RKO (cell line): Measurements from ENCODE around the gene SP3.

Experiments used
- DNase-seq: peaks from one replicate; pipeline ENCODE4 v3.0.0-alpha.2; 2016; ENCODE audit warnings: low spot score

Gene SP3

DNA sequence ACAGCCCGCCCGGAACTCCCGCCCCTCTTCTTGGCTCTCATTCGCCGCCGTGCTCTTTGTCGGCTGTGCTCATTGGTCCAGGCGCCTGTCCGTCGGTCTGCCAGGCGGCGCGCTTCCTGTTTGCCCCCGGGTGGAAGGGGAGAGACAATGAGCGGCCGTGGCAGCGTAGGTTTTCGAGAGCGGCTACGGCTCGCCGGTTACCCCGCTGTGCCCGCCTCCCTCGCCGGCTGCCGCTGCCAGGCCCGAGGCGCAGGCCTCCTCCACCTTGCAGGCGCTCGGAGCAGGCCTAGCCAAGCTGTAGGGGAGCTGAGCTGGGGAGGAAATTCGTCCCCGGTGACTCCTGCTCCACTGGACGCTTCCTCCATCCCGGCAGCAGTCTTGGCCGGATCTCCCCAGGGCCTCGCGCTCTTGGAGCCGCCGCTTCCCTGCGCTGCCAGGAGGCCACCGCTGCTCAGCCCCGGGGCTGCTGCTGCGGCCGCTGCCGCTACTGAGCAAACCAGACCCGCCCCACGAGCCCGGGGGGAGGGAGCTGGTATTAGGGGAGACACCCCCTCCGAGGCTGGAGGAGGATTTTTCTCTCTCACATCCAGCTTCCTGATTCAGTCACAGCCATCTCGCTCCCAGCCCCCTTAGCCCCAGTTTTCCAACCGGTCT lies at the start of gene SP3:
TSS of gene SP3 (minus strand) at position 2 of the 654 bp plus-strand sequence. CDS start 202 bp downstream, outside the sequence.
- DNase-seq: peak; percentile 95

DNA sequence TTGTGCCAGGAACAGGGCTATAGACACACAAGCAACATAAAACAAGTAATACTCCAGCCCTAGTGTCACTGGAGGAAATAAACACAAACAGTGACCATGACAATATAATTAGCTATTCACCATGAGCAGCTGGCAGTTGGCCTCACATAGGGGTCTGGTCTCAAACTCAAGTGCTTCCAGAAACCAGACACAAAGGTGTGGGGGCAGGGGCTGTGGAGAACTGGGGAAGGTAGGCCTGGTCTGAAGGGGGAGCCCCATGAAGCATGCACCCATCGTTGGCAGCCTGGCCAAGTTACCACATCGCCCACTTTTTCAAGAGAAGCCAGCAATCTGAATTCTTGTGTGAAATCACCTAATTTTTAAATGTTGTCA lies 49.5 kb upstream of the SP3 start:
- no peak for DNase-seq

DNA sequence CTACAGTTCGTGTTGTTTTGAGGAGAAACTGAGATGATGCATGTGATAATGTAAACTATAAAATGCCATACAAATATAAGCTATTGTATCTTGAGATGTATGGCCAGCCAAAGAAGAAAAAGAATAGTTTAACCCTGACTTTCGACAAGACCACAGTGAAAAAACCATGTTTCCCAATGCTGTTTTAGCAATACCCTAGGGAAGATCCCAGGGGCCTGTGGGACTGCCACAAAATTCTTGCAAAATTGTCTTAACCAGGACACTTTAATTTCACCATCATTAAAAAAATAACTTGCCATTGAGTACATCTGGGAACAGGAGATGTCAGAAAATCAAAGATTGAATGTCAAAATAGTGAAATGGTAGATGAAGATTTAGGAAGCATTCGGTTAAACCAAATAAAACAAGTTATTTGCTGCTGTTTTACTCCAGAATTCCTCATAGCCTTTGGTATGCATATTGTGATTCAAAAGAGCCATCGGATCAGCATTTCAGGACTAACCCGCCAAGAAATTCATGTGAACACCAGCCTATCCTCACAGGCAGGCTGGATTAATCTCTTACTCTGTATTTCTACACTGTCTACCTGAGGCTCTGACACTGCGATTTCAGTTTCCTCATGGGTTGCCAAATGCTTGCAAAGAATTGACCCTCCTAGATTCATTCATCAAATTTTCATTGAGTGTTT lies 49.0 kb upstream of the SP3 start:
- no peak for DNase-seq

- DNase-seq: no peak
Observed at GRCh38 chr2:174013315-174013751, 48.2 kb upstream of the SP3 start.

DNA sequence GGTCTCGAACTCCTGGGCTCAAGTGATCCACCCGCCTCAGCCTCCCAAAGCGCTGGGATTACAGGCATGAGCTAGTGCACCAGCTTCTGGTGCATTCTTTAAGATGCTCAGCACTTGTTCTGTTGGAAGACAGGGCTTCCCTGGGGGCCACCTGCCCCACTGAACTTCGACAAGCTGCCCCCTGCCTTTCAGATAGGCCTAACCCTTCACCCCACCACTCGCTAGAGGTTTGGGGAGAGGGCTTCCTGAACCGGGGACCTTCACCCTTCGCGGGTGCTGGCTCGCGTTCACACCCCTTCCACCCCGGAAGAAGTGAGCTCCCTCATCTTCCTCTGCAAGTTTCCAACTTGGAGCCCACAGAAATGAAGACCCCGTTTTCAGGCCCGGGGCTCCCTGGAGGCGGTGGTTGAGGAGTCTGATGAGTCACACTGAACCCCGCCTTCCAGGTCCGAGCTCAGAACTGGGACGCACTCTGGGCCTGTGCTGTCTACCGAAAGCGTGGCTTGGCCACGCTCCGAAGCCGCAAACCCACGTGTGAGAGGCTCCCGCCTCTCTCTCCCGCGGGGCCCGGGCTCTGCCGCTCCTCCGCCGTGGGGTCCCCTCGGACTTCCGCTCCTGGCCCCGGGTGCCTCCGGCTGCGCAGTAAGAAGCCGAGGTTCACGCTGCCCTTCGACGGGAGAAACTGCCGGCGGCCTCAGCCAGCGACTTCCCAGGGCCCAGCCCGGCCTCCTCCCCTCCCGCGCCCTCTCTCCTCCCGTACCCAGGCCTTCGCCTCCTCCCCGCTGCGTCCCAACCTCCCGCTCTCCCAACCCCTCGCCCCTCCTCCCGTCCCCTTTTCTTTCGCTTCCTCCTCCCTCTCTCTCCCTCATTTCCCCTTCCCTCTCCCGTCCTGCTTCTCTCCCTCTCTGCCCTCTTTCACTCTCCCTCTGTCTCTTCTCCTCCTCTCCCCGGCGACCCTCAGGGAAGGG lies 47.5 kb upstream of the SP3 start:
- DNase-seq: no peak

- DNase-seq: no peak
Observed at GRCh38 chr2:174011796-174012195, 46.6 kb upstream of the SP3 start.

GRCh38 chr2:174011173-174011572 lies 46.0 kb upstream of the SP3 start:
- DNase-seq: no peak

GRCh38 chr2:174009488-174010223 lies 44.5 kb upstream of the SP3 start:
- DNase-seq: no peak

DNA sequence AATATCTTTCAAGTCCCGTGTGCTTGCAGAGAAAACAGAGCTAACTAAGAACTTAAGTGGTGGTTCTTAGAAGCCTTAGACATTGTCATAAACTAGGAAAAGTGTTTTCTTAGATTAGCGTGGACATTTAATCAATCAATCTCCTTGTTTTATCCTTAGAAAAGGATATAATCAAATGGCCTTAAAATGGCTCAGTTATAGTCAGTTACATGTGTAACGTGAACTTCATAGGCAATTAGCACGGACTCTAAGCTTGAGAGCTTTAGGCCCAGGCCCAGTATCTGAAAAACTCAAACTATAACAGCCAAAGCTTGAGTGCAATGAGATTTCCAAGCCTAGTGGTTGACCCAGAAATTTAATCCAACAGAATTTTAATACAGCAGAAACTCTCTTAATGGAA lies 43.5 kb upstream of the SP3 start:
- no peak for DNase-seq

DNA sequence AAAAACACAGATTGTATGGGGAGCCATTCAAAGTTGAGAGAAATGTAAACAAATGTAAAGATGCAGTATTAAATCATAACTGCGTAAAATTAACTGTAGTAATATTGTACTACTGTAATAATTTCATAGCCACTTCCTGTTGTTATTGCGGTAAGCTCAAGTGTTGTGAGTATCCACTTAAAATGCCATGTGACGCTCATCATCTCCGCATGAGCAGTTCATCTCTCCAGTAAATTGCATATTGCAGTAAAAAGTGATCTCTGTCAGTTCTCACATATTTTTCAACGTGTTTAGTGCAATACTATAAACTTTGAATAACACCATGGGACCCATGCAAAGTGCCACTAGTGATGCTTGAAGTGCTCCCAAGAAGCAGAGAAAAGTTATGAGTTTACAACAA lies 41.8 kb upstream of the SP3 start:
- no peak for DNase-seq

DNA sequence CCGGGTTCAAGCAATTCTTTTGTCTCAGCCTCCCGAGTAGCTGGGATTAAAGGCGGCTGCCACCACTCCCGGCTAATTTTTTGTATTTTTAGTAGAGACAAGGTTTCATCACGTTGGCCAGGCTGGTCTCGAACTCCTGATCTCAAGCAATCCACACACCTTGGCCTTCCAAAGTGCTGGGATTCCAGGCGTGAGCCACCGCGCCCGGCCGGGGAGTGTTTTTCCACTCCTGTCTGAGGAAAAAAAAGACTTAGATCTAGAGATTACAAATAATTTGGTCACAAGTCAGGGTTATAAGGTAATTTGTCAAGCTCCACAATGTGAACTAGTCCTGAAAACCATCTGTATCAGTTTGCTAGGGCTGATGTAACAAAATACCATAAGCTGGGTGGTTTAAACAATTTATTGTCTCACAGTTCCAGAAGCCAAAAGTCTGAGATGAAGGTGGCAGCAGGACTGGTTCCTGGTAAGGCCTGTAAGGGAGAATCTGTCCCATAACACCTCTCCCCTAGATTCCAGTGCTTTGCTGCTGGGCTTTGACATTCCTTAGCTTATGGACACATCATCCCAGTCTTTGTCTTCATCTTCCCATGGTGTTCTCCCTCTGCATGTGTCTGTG lies 40.7 kb upstream of the SP3 start:
- DNase-seq: no peak

- DNase-seq: peak; percentile 59
Observed at GRCh38 chr2:174004905-174005605, 39.9 kb upstream of the SP3 start.

- DNase-seq: no peak
Observed at GRCh38 chr2:174003720-174004695, 38.8 kb upstream of the SP3 start.

- DNase-seq: no peak
Observed at GRCh38 chr2:174002679-174003078, 37.5 kb upstream of the SP3 start.

DNA sequence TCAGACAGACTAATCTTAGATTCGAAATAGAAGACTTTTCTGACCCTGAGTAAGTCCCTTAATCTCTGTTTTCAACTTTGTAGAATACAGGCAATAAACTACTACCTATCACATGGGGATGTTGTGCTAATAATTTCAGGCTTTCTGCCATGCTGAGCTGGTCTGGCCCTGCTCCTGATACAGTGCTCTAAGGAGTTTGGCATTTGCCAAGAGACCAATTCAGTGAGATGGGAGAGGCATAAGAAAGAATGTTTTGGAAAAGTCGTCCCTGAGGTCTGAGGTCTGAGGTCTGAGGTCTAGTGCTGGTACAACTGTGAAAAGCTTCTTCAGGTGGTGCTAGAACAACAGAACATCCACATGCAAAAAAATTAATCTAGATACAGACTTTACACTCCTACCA lies 35.9 kb upstream of the SP3 start:
- DNase-seq: no peak

- DNase-seq: no peak
Observed at GRCh38 chr2:173999724-174000123, 34.6 kb upstream of the SP3 start.

DNA sequence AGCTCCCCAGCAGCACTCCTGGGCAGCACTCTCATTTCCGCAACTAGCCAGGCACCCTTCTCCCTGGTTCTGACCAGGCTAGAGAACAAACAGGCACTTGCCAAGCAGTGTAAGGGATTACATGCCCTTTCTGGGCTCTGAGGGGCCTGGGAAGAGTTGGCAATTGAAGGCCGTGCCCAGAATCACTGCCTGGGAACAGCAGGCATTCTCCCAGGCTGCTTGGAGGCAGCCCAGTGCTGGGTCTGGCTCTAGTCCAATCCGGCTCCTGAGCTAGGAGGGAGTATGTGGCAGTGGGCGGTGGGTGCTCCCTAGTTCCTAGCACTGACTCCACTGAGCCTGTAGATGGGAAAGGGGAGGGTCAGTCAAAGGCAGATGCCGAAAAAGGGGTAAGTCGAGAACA lies 34.1 kb upstream of the SP3 start:
- no peak for DNase-seq

GRCh38 chr2:173998386-173998785 lies 33.2 kb upstream of the SP3 start:
- DNase-seq: no peak

GRCh38 chr2:173997753-173998152 lies 32.6 kb upstream of the SP3 start:
- DNase-seq: no peak

DNA sequence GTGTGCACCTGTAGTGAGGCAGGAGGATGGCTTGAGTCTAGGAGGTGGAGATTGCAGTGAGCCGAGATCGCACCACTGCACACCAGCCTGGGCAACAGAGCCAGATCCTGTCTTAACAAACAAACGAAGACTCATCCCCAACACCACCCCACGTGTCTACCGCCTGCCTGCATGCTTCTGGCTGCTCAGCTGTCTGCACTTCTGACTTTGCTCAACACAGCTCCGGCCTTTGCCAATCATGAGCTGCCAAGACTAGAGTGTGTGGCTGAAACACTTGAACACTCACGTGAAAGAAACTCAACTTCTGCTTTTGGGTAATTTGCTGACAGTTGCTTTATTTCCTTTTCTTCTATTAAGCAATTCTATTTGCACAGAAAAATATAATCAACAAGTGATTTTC lies 32.1 kb upstream of the SP3 start:
- no peak for DNase-seq
